Measurements from ENCODE around the gene GABRA4.

The GABRA4 gene

GRCh38 chr4:46979283-46979682 is 14.1 kb downstream of the GABRA4 start:
- DNase-seq (ENCODE audit: low read depth, low spot score), result no peak

DNA sequence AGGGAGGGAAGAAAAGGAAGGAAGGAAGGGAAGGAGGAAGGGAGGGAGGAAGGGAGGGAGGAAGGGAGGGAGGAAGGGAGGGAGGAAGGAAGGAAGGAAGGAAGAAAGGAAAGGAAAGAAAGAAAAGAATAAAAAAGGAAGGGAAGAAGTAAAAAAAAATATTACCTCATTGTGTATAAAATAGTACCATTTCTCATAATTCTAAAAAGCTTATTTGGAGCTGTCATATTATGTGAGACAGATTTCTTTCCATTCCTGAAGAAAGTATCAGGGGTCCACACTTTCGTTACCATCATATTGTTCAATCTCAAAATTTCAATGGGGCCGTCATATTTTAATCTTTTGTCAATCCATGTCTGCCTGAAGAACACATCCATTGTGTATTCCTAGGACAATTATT is 16.1 kb downstream of the GABRA4 start:
- DNase-seq (ENCODE audit: low read depth, low spot score), result no peak

- no peak for DNase-seq (ENCODE audit: low read depth, low spot score)
Measured at GRCh38 chr4:46975812-46976553, 17.4 kb downstream of the GABRA4 start.

- no peak for DNase-seq (ENCODE audit: low read depth, low spot score)
Measured at GRCh38 chr4:46974891-46975543, 18.4 kb downstream of the GABRA4 start.

DNA sequence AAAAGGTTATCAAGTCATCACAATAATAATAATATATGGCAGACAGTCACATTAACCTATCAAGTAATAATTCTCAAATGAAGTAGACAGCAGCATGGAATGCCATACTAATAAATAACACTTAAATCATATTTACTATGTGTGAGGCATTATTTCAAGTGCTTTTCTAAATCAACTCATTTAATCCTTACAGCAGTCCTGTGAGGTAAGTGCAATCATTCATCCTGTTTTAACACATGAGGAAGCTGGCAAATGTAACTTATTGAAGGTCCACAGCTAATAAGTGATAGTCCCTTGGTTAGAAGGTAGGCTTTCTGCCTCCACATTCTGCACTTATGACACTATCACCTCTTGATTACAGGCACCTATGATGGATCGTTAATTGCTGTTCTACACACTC is 24.5 kb downstream of the GABRA4 start:
- DNase-seq (ENCODE audit: low read depth, low spot score), result no peak

DNA sequence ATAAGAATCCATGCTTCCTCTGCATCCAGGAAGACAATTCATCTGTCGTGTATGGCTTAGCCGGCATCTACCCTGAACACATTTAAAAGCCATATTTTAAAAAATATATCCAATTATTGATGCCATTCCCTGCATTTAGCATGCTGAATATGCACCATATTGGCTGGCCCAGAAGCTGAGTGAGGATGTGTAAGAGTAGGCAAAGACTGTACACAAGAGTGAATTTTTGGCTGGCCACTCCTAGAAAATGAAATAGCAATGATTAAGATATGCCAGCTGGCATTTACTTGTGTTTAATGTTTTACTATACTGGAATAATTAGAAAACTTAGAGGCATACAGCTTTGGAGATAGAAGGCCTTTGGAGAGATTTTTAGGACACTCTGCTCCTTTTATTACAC is 25.8 kb downstream of the GABRA4 start:
- no peak for DNase-seq (ENCODE audit: low read depth, low spot score)

- no peak for DNase-seq (ENCODE audit: low read depth, low spot score)
Measured at GRCh38 chr4:46958742-46959488, 34.5 kb downstream of the GABRA4 start.

DNA sequence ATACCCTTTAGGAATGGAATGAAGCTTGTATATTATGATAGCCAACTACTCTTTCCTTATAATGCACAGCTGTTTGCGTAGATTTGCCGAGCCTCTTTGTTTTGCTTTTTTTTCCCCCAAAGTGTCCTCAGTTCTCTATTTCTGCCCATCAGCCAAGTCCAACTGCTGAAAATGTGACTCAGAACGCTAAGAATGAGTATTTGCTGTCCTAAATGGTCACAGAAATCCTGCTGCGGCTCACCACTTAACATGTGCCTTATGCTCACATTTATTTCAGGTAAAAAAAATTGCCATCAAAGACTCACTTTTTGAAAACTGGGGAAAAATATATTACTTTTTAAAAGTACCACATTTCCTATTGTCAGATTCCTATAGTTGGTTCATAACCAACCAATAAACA is 36.9 kb downstream of the GABRA4 start:
- DNase-seq (ENCODE audit: low read depth, low spot score), result no peak

DNA sequence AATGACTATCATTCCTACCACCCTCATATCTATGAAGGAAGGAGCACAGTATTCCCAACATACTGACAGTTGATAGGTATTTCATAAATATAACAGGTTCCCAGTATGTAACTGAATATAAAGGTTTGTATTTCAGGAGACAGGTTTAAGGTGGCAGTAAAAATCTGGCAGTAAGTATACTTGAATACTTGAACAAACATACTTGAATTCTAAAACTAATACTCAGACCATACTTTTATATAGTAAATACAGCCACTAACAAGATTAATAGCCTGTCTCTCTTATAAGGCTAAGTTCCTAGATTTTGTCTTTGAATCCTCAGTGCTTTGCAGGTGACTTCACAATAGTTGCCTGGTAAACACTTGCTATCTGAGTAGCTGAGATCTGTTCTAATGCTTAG is 37.8 kb downstream of the GABRA4 start:
- DNase-seq (ENCODE audit: low read depth, low spot score), result no peak

GRCh38 chr4:46954643-46955042 is 38.7 kb downstream of the GABRA4 start:
- no peak for DNase-seq (ENCODE audit: low read depth, low spot score)

DNA sequence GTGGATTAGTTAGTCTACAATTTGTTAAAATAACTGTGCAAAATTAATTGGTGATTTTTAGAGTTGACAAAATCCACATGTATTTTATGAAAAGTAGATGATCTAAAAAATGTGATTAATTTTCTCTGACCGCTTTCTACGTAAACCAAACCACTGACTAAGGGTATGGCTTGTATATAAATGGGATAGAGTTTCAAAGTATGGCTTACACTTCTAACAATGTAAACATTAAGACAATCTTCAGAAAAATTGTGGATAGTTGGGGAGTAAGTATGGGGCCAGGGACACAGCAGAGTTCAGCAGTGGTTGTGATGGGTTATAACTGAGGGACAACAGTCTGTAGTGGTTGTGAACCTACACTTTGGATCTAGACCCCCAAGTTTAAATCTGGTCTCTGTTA is 39.8 kb downstream of the GABRA4 start:
- no peak for DNase-seq (ENCODE audit: low read depth, low spot score)

GRCh38 chr4:46952451-46952850 is 40.9 kb downstream of the GABRA4 start:
- DNase-seq (ENCODE audit: low read depth, low spot score), result no peak

- DNase-seq (ENCODE audit: low read depth, low spot score), result no peak
Measured at GRCh38 chr4:46950826-46951225, 42.6 kb downstream of the GABRA4 start.

DNA sequence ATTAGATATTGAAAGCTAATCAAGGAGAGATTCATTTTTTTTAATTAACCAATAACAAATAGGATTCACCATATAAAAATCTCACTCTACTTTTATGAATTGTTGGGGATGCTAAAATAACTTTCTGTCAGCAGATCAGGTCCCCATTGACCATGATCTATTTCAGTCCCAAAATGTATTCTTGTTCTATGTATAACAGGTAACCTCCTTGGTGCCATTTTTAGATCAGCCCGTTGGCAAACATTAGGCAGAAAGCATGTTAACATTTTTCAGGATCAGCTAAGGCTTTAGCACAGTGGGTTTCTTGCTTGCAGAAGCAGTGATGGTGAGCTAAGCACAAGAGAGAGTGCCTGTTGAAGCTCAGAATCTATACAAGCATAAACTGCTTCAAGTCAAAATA is 43.6 kb downstream of the GABRA4 start:
- DNase-seq (ENCODE audit: low read depth, low spot score), result no peak

- DNase-seq (ENCODE audit: low read depth, low spot score), result no peak
Measured at GRCh38 chr4:46947541-46947940, 45.8 kb downstream of the GABRA4 start.

DNA sequence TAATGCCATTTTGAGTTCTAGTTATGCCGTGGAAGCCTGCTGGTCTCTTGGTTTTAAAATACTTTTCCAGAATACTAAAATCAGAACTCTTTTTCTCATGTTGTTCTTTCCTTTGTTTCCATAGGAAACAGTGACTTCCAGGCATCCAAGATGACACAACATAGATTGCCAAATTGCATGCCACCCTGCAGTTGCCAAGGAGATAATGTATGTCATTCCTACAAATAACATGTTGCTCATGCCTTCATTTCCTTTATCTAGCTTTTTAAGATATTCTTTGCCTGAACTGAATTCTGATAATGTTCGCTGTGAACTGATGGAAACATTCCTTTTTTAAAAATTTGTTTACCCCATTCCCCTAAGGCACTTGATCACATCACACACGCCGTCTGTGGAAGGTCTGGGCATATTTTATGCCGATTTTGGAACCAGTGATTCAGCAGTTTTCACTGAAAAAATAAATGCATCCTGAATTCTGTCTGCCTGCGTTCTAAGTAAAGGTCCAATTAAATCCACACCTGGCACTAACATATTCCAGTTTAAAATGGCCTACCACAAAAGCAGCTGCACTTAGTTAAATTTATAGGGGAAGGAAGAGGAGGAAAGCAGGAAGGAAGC is 46.4 kb downstream of the GABRA4 start:
- no peak for DNase-seq (ENCODE audit: low read depth, low spot score)

- DNase-seq (ENCODE audit: low read depth, low spot score), result no peak
Measured at GRCh38 chr4:46945062-46945461, 48.3 kb downstream of the GABRA4 start.

DNA sequence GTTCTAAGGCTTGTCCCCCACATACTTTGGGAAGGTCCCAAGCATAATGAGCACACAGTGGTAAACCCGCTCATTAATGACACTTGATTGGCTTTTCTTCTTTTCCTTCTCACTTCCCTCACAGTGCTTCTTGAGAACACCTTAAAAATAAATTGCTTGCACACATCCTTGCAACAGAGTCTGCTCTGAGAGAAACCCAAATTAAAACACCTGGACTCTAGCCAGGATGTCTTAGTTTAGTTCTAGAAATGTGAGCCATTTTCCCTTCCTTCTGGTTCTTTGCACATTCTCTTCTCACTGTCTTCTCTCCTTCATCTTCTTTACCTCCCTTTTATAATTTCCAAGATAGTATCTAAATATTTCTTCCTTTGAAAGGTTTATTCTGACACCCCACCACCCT is 49.0 kb downstream of the GABRA4 start:
- DNase-seq (ENCODE audit: low read depth, low spot score), result no peak

- DNase-seq (ENCODE audit: low read depth, low spot score), result no peak
Measured at GRCh38 chr4:46937493-46937892, 55.9 kb downstream of the GABRA4 start.

GRCh38 chr4:46934726-46935125 is 58.7 kb downstream of the GABRA4 start:
- DNase-seq (ENCODE audit: low read depth, low spot score), result no peak

GRCh38 chr4:46933686-46934085 is 59.7 kb downstream of the GABRA4 start:
- DNase-seq (ENCODE audit: low read depth, low spot score), result no peak

- no peak for DNase-seq (ENCODE audit: low read depth, low spot score)
Measured at GRCh38 chr4:46931981-46932380, 61.4 kb downstream of the GABRA4 start.

Measured in iPS DF 19.7 (cell line).